ENCODE measurements around the gene SERP2. TPM values are rescaled to one million over a fixed set of nuclear protein-coding genes. Genes with fewer than 3 reads are reported as not detected.

Gene SERP2
- total RNA-seq, 1 donor from 2014 or later = 4.8 TPM

- peak; percentile 92 for DNase-seq (ENCODE audit: low spot score in 2 of 2, unreplicated experiment in 2 of 2)
- no peak for TF ChIP-seq CTCF (IDR thresholded peaks at IDR 0.05; ENCODE audit: unreplicated experiment)
- Mint-ChIP-seq H3K4me3 (peak overlapping the region; percentile 89), H3K36me3 (peaks cover 15% of the 10 kb centered on the region), H3K27me3 (ENCODE audit: low read depth) (no peaks in the 10 kb centered on the region), H3K9me3 (no peaks in the 10 kb centered on the region), H3K27ac (peak overlapping the region; percentile 99), H3K4me1 (peaks cover 36% of the 10 kb centered on the region)
These were observed 63.1 kb downstream of the SERP2 start for GRCh38 chr13:44436589-44437337.

- no peaks in the 10 kb centered on the region for H3K27me3 Mint-ChIP-seq (ENCODE audit: low read depth)
- DNase-seq (ENCODE audit: low spot score in 2 of 2, unreplicated experiment in 2 of 2) = no peak
- no peaks in the 10 kb centered on the region for H3K9me3 Mint-ChIP-seq
- peak overlapping the region; percentile 89 for H3K4me3 Mint-ChIP-seq
- H3K27ac Mint-ChIP-seq = peak overlapping the region; percentile 88
- peaks cover 32% of the 10 kb centered on the region for H3K4me1 Mint-ChIP-seq
- H3K36me3 Mint-ChIP-seq = peaks cover 15% of the 10 kb centered on the region
- peak; percentile 72 for TF ChIP-seq CTCF (IDR thresholded peaks at IDR 0.05; ENCODE audit: unreplicated experiment)
These were observed 64.0 kb downstream of the SERP2 start for GRCh38 chr13:44437356-44438233.

DNA sequence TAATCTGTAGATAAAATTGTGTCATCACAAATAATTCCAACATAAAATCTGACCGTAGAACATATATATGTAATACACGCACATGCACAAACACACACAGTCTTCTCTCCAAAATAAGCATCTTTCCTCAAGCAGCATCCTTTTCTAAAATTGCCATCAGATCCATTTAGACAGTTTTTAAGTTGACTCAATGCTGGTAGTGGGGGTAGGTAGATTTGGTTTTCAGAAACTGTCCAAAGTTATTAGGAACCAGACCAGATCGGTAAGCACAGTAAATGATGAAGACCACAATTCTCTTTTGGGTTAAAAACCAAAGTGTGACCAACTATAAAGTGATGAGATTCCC lies 64.6 kb downstream of the SERP2 start:
- TF ChIP-seq CTCF (IDR thresholded peaks at IDR 0.05; ENCODE audit: unreplicated experiment) = peak; percentile 40
- peaks cover 26% of the 10 kb centered on the region for H3K4me1 Mint-ChIP-seq
- H3K36me3 Mint-ChIP-seq = peaks cover 15% of the 10 kb centered on the region
- no peak overlapping the region for H3K4me3 Mint-ChIP-seq
- H3K9me3 Mint-ChIP-seq = no peaks in the 10 kb centered on the region
- no peak for DNase-seq (ENCODE audit: low spot score in 2 of 2, unreplicated experiment in 2 of 2)
- no peak overlapping the region for H3K27ac Mint-ChIP-seq
- H3K27me3 Mint-ChIP-seq (ENCODE audit: low read depth) = no peaks in the 10 kb centered on the region

DNA sequence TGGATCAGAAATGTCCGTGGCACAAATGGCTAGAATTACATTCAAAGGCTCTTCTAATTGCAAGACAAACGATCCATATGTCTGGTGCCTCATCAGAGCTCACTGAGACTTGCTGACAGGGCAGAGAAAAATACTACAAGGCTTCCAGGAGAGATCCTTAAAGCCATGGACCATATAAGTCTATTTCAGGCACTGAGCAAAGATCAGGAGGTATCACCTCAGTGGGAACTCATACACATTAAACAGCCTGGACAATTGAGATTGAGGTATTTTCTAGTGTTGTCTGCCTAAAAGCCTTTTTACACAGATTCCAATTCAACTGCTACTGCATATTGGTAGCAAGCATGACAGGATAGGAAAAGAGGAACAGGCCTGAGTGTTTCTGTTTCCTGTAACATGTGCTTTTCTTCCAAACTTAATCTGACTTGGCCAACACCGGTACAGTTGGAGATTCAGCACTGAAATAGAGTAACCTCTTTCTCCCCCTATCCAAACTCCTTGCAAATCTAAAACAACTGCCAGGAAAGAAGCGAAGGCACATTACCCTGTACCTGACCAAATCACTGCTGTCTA lies 65.9 kb downstream of the SERP2 start:
- no peak for TF ChIP-seq CTCF (IDR thresholded peaks at IDR 0.05; ENCODE audit: unreplicated experiment)
- H3K4me3 Mint-ChIP-seq = no peak overlapping the region
- peaks cover 2% of the 10 kb centered on the region for H3K9me3 Mint-ChIP-seq
- H3K4me1 Mint-ChIP-seq = peaks cover 13% of the 10 kb centered on the region
- no peak overlapping the region for H3K27ac Mint-ChIP-seq
- DNase-seq (ENCODE audit: low spot score in 2 of 2, unreplicated experiment in 2 of 2) = no peak
- H3K36me3 Mint-ChIP-seq = peaks cover 3% of the 10 kb centered on the region
- H3K27me3 Mint-ChIP-seq (ENCODE audit: low read depth) = no peaks in the 10 kb centered on the region

DNA sequence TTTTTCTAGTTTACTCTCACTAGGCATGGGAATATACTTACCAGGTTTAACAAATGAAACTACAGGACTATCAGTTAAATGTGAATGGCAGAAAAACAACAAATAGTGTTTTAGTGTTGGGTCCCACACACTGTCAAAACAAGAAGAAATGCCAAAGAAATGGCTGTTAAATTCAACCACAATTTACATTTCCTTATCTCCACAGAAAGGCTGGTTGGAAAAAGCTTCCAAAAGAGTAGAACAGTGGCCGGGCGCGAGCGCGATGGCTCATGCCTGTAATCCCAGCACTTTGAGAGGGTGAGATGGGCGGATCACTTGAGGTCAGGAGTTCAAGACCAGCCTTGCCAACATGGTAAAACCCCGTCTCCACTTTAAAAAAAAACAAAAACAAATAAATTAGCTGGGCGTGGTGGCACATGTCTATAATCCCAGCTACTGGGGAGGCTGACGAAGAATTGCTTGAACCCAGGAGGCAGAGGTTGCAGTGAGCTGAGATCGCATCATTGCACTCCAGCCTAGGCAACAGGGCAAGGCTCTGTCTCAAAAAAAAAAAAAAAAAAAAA lies 66.5 kb downstream of the SERP2 start:
- no peak for TF ChIP-seq CTCF (IDR thresholded peaks at IDR 0.05; ENCODE audit: unreplicated experiment)
- no peaks in the 10 kb centered on the region for H3K27me3 Mint-ChIP-seq (ENCODE audit: low read depth)
- no peak overlapping the region for H3K27ac Mint-ChIP-seq
- no peak overlapping the region for H3K4me3 Mint-ChIP-seq
- H3K9me3 Mint-ChIP-seq = peaks cover 7% of the 10 kb centered on the region
- peaks cover 3% of the 10 kb centered on the region for H3K36me3 Mint-ChIP-seq
- DNase-seq (ENCODE audit: low spot score in 2 of 2, unreplicated experiment in 2 of 2) = no peak
- peaks cover 9% of the 10 kb centered on the region for H3K4me1 Mint-ChIP-seq

Other genes starting within 250 kb of the SERP2 start
- gene TSC22D1, start 202.5 kb downstream of the SERP2 start, total RNA-seq = 98.8 to 103 TPM (median 99.5 TPM) in 3 replicates

Measured in mesothelial cell of epicardium (in vitro differentiated cells).